B cell (primary cell): ENCODE results near the gene LAMA2. TPM values are rescaled to one million over a fixed set of nuclear protein-coding genes. Genes with fewer than 3 reads are reported as not detected.

ENCODE experiments used
- ATAC-seq: fragments of 200-7000 bp; cut with Tn5 transposase; one replicate; pipeline ENCODE4 v1.10.0; 2021; ENCODE audit warnings: low read depth, mild to moderate bottlenecking, moderate number of reproducible peaks, moderate library complexity
- CTCF ChIA-PET: fragments of 350-600 bp; sonication (Branson Sonifier 250); formaldehyde crosslinking; loops from one replicate; lab custom pipeline; 2021; ENCODE audit warnings: antibody characterized with exemption, inconsistent platforms; lab: Charles Lee
- POLR2A ChIA-PET: fragments of 350-600 bp; sonication (Branson Sonifier 250); formaldehyde crosslinking; loops from one replicate; lab custom pipeline; 2021; ENCODE audit warnings: antibody characterized with exemption; lab: Charles Lee
- DNase-seq: peaks from one replicate; pipeline ENCODE4 v3.0.0; 2013
- H2AFZ ChIP-seq: 2 replicates; pipeline ENCODE4 v1.6.1; 2012; ENCODE audit warnings: mild to moderate bottlenecking, low read depth, low read length; ENCODE audit not compliant: insufficient read depth, poor library complexity, severe bottlenecking
- H3K27ac ChIP-seq, 2 donors: 1 replicate in 1 of 2; 2 replicates in 1 of 2; pipeline ENCODE4 v1.5.1; 2012 to 2013; ENCODE audit warnings: low read length in 2 of 2, mild to moderate bottlenecking in 2 of 2, moderate library complexity in 1 of 2
- H3K27me3 ChIP-seq, 4 experiments: fragments of 200-600 bp in 1 of 4; sonication (generic) in 1 of 4; replicated peaks in 1 of 4; 1 replicate in 2 of 4; 2 replicates in 2 of 4; pipeline versions ENCODE4 v1.6.1 to v1.7.0; 2013 to 2016; ENCODE audit warnings: low read length in 3 of 4, mild to moderate bottlenecking in 2 of 4, mixed read lengths in 1 of 4, moderate library complexity in 1 of 4; ENCODE audit not compliant: insufficient read depth in 4 of 4, control insufficient read depth in 3 of 4; ENCODE audit errors: control extremely low read depth in 1 of 4
- H3K36me3 ChIP-seq, 2 experiments: replicated peaks in 1 of 2; 1 replicate in 1 of 2; 2 replicates in 1 of 2; pipeline versions ENCODE4 v1.6.1 to v1.7.1; 2013; ENCODE audit warnings: low read length in 1 of 2; ENCODE audit not compliant: insufficient read depth in 2 of 2, control insufficient read depth in 1 of 2; ENCODE audit errors: control extremely low read depth in 1 of 2, extremely low read depth in 1 of 2
- H3K4me1 ChIP-seq, 2 donors: fragments of 200-600 bp in 1 of 2; sonication (generic) in 1 of 2; 1 replicate in 1 of 2; 2 replicates in 1 of 2; pipeline versions ENCODE4 v1.5.1 to v1.6.1; 2013 to 2017; ENCODE audit warnings: low read length in 2 of 2; ENCODE audit not compliant: control insufficient read depth in 2 of 2, insufficient read depth in 2 of 2
- H3K4me2 ChIP-seq: replicated peaks from 2 replicates; pipeline ENCODE3; 2012; ENCODE audit warnings: mild to moderate bottlenecking, low read depth, low read length; ENCODE audit not compliant: poor library complexity, severe bottlenecking
- H3K4me3 ChIP-seq, 5 experiments: fragments of 200-600 bp in 1 of 5; sonication (generic) in 1 of 5; 1 replicate in 3 of 5; 2 replicates in 2 of 5; pipeline versions ENCODE4 v1.5.1 to v1.7.0; 2011 to 2016; ENCODE audit warnings: low read length in 4 of 5, mild to moderate bottlenecking in 4 of 5, low read depth in 2 of 5, control low read depth in 1 of 5, moderate library complexity in 1 of 5; ENCODE audit not compliant: insufficient read depth in 1 of 5; ENCODE audit errors: control extremely low read depth in 1 of 5, extremely low read depth in 1 of 5
- H3K79me2 ChIP-seq: fragments of 200-600 bp; sonication (generic); one replicate; pipeline ENCODE4 v1.6.0; 2016; ENCODE audit warnings: low read length; ENCODE audit not compliant: control insufficient read depth, insufficient read depth
- H3K9ac ChIP-seq: fragments of 200-600 bp; sonication (generic); 2 replicates; pipeline ENCODE4 v1.6.1; 2017; ENCODE audit warnings: mild to moderate bottlenecking, low read length, moderate library complexity
- H3K9me3 ChIP-seq, 3 donors: one replicate each; pipeline versions ENCODE4 v1.6.1 to v1.7.1; 2013; ENCODE audit warnings: low read length in 2 of 3; ENCODE audit not compliant: control insufficient read depth in 2 of 3, insufficient read depth in 1 of 3; ENCODE audit errors: control extremely low read depth in 1 of 3
- H4K20me1 ChIP-seq: 2 replicates; pipeline ENCODE4 v1.6.0; 2012; ENCODE audit warnings: mild to moderate bottlenecking, low read length; ENCODE audit not compliant: insufficient read depth, control insufficient read depth, poor library complexity, severe bottlenecking
- H3K27ac Mint-ChIP-seq: one replicate; pipeline ENCODE4 v1.8.0; 2021; ENCODE audit warnings: mixed read lengths
- H3K27me3 Mint-ChIP-seq: one replicate; pipeline ENCODE4 v1.8.0; 2021; ENCODE audit warnings: mixed read lengths
- H3K4me1 Mint-ChIP-seq: one replicate; pipeline ENCODE4 v1.8.0; 2021; ENCODE audit warnings: mixed read lengths
- H3K4me3 Mint-ChIP-seq: one replicate; pipeline ENCODE4 v1.8.0; 2021; ENCODE audit warnings: mixed read lengths
- H3K9me3 Mint-ChIP-seq: one replicate; pipeline ENCODE4 v1.8.0; 2022; ENCODE audit warnings: mixed read lengths; ENCODE audit not compliant: insufficient read depth
- EZH2 ChIP-seq: IDR thresholded peaks from 2 replicates; pipeline ENCODE4 v1.6.1; 2012; ENCODE audit warnings: borderline replicate concordance, low read depth, mild to moderate bottlenecking, moderate library complexity, low read length; ENCODE audit not compliant: insufficient read depth, poor library complexity, severe bottlenecking
- WGBS: methylation state at CpG from one replicate; pipeline ENCODE4 v1.1.5; 2013; ENCODE audit warnings: missing lambda C conversion rate; ENCODE audit not compliant: insufficient coverage; 5-methylcytosine and 5-hydroxymethylcytosine counted together
- intact Hi-C: fragments of 100-400 bp; cut with micrococcal nuclease; formaldehyde crosslinking; loops from one replicate; pipeline ENCODE4 v1.10.0; 2022
- polyA plus RNA-seq: library from polyadenylated mRNA; depleted of rRNA; stranded (reverse); fragments of >200 nt; gene quantifications from 2 replicates; pipeline ENCODE4 v1.2.3, GENCODE V29; 2012
- total RNA-seq, 2 donors: library from RNA; stranded (reverse); fragments of 120-200 nt in 1 of 2; gene quantifications; 1 replicate in 1 of 2; 2 replicates in 1 of 2; pipeline versions ENCODE4 v1.2.3 to v1.2.4, GENCODE V29; 2013 to 2022
- TF ChIP-seq, protein P1 (sequence below): fragments of 200-600 bp; IDR thresholded peaks from one replicate; pipeline ENCODE4 v1.8.0; 2022; ENCODE audit warnings: antibody characterized with exemption, mild to moderate bottlenecking

The LAMA2 gene
- total and polyA plus RNA-seq, 2 donors (not counting 1 experiment from before 2014, with no cell fraction given) = 0.16 TPM; not detected in 1

- Histone ChIP-seq H3K9ac (no peak overlapping the region), H3K4me1 (peaks cover 18 to 21% of the 10 kb centered on the region in 2 donors), H3K79me2 (no peaks in the 10 kb centered on the region), H3K36me3 (no peaks in the 10 kb centered on the region), H2AFZ (no peak overlapping the region), H4K20me1 (no peaks in the 10 kb centered on the region), H3K27me3 (no peaks in the 10 kb centered on the region), H3K4me3 (no peak overlapping the region), H3K27ac (no peak overlapping the region), H3K9me3 (no peaks in the 10 kb centered on the region), H3K4me2 (no peak overlapping the region)
- no peak for TF ChIP-seq EZH2
- ATAC-seq (no peak), DNase-seq (no peak)
- intact Hi-C loops = loop anchor here (5.0 kb wide), 1 partner anchor 100 kb away; no protein-coding TSS in a partner anchor
- ChIA-PET POLR2A (no interaction called here), CTCF (no interaction called here)
- Mint-ChIP-seq H3K9me3 (no peaks in the 10 kb centered on the region), H3K27me3 (no peaks in the 10 kb centered on the region), H3K4me3 (no peak overlapping the region), H3K27ac (no peak overlapping the region), H3K4me1 (peaks cover 20% of the 10 kb centered on the region)
- 100% methylated on average over 2 of the region's 4 CpGs for WGBS
Measured at GRCh38 chr6:129492260-129492659, 609.3 kb downstream of the LAMA2 start.

GRCh38 chr6:129493354-129493902 lies 610.5 kb downstream of the LAMA2 start:
- Histone ChIP-seq H3K27me3 (no peaks in the 10 kb centered on the region), H3K4me3 (no peak overlapping the region), H3K9ac (no peak overlapping the region), H4K20me1 (no peaks in the 10 kb centered on the region), H2AFZ (no peak overlapping the region), H3K4me2 (no peak overlapping the region), H3K9me3 (no peaks in the 10 kb centered on the region), H3K4me1 (peaks cover 18 to 21% of the 10 kb centered on the region in 2 donors), H3K27ac (no peak overlapping the region), H3K79me2 (no peaks in the 10 kb centered on the region), H3K36me3 (no peaks in the 10 kb centered on the region)
- POLR2A ChIA-PET = no interaction called here
- Mint-ChIP-seq H3K4me1 (peaks cover 20% of the 10 kb centered on the region), H3K9me3 (no peaks in the 10 kb centered on the region), H3K27ac (no peak overlapping the region), H3K4me3 (no peak overlapping the region), H3K27me3 (no peaks in the 10 kb centered on the region)
- DNase-seq = no peak
- TF ChIP-seq, protein P1, sequence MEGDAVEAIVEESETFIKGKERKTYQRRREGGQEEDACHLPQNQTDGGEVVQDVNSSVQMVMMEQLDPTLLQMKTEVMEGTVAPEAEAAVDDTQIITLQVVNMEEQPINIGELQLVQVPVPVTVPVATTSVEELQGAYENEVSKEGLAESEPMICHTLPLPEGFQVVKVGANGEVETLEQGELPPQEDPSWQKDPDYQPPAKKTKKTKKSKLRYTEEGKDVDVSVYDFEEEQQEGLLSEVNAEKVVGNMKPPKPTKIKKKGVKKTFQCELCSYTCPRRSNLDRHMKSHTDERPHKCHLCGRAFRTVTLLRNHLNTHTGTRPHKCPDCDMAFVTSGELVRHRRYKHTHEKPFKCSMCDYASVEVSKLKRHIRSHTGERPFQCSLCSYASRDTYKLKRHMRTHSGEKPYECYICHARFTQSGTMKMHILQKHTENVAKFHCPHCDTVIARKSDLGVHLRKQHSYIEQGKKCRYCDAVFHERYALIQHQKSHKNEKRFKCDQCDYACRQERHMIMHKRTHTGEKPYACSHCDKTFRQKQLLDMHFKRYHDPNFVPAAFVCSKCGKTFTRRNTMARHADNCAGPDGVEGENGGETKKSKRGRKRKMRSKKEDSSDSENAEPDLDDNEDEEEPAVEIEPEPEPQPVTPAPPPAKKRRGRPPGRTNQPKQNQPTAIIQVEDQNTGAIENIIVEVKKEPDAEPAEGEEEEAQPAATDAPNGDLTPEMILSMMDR = no peak
- no peak for TF ChIP-seq EZH2
- no CpG with 5 or more reads among the region's 6 CpGs for WGBS
- intact Hi-C loops = loop anchor here (5.0 kb wide), 1 partner anchor 101 kb away; no protein-coding TSS in a partner anchor
- CTCF ChIA-PET = interaction anchor here (0.7 kb wide), 1 partner anchor 1379 kb away, joined by 3 read pairs; no protein-coding TSS in a partner anchor
- no peak for ATAC-seq
